Mucosa of descending colon (tissue), 3 donors: ENCODE measurements around the gene DCLK1. TPM values are rescaled to one million over a fixed set of nuclear protein-coding genes. Genes with fewer than 3 reads are reported as not detected.
"Not testable (repeated sequence)": the region's sequence is repeated elsewhere in the genome, so short reads cannot be mapped to it uniquely, and the experiment has no call there.

Experiments
- ATAC-seq: fragments of 200-7000 bp; cut with Tn5 transposase; one replicate; pipeline ENCODE4 v1.9.1; 2020; ENCODE audit warnings: mild to moderate bottlenecking, moderate library complexity
- DNase-seq, 3 donors: peaks; one replicate each; pipeline ENCODE4 v3.0.0-alpha.2; 2020
- H3K36me3 ChIP-seq: fragments of 200-600 bp; one replicate; pipeline ENCODE4 v1.8.0; 2021; ENCODE audit warnings: low read depth, mild to moderate bottlenecking
- H3K4me1 ChIP-seq: fragments of 200-600 bp; one replicate; pipeline ENCODE4 v1.8.0; 2021; ENCODE audit warnings: low read depth, mild to moderate bottlenecking
- H3K4me3 ChIP-seq: fragments of 200-600 bp; one replicate; pipeline ENCODE4 v1.8.0; 2021; ENCODE audit warnings: mild to moderate bottlenecking
- H3K9me3 ChIP-seq: fragments of 200-600 bp; one replicate; pipeline ENCODE4 v1.8.0; 2021; ENCODE audit warnings: mild to moderate bottlenecking
- CTCF ChIP-seq: fragments of 200-600 bp; IDR thresholded peaks from one replicate; pipeline ENCODE4 v1.8.0; 2022; ENCODE audit warnings: antibody characterized with exemption, mild to moderate bottlenecking
- intact Hi-C, 2 donors: fragments of 100-400 bp; cut with DNase I in 1 of 2; cut with micrococcal nuclease in 1 of 2; formaldehyde crosslinking; loops; one replicate each; pipeline versions ENCODE4 v1.11.0 to v1.11.1; 2022; cut with DNase I, micrococcal nuclease
- total RNA-seq, 3 donors: library from RNA; stranded (reverse); fragmentation: NEBNext Ultra II Directional in 2 of 3; extraction: Animal tissue kit (Norgen Biotek cat#: 25700) in 2 of 3; gene quantifications; one replicate each; pipeline versions ENCODE4 v1.2.1 to v1.2.4, GENCODE V29; 2021 to 2023
- donor health status: DM: no; HTN: no; CAD: no; lungs with moderate emphysema.
- donor health status: DM: no; HTN: no; CAD: no.
- donor health status: DM: no; HTN: yes; CAD: no.

DCLK1 gene
- total RNA-seq, 3 donors from 2014 or later: 2.6 to 17.9 (median 12.7) TPM

GRCh38 chr13:36072152-36072935, 58.8 kb downstream of the DCLK1 start:
- DNase-seq (no peak), ATAC-seq (no peak)
- no peaks in the 10 kb centered on the region for H3K4me1 ChIP-seq
- no peak for TF ChIP-seq CTCF
- no peaks in the 10 kb centered on the region for H3K9me3 ChIP-seq
- no peaks in the 10 kb centered on the region for H3K36me3 ChIP-seq
- H3K4me3 ChIP-seq: no peak overlapping the region
- intact Hi-C loops: no loop called here

- H3K9me3 ChIP-seq, H3K4me3 ChIP-seq, H3K4me1 ChIP-seq, ATAC-seq, DNase-seq, intact Hi-C loops, H3K36me3 ChIP-seq: not testable (repeated sequence)
These were observed 60.5 kb downstream of the DCLK1 start for GRCh38 chr13:36070504-36071192.

DNA sequence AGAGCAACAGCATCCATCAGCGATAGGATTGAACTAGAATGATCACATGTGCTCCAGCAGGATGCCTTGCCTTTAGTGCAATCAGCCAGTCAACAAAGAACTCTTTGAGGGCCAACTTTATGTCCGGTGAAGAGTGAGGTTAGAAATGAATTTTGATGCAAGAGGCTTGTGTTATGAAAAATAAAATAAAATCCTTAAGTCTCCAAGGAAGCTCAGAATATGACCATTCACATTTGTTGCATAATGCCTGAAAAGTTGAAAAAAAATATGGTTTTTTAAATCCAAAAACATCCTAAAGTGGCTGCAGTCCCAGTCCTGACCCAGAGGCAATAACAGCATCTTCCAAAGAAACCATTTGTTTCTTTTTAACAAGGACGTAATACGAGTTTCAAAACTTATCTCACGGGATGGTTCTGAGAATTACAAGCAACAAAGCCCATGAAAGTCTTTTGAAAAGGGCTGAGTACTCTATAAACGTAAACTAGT, 61.3 kb downstream of the DCLK1 start:
- Histone ChIP-seq H3K4me3 (no peak overlapping the region), H3K36me3 (no peaks in the 10 kb centered on the region), H3K9me3 (no peaks in the 10 kb centered on the region), H3K4me1 (no peaks in the 10 kb centered on the region)
- no peak for ATAC-seq
- intact Hi-C loops: no loop called here
- DNase-seq: no peak
- no peak for TF ChIP-seq CTCF

DNA sequence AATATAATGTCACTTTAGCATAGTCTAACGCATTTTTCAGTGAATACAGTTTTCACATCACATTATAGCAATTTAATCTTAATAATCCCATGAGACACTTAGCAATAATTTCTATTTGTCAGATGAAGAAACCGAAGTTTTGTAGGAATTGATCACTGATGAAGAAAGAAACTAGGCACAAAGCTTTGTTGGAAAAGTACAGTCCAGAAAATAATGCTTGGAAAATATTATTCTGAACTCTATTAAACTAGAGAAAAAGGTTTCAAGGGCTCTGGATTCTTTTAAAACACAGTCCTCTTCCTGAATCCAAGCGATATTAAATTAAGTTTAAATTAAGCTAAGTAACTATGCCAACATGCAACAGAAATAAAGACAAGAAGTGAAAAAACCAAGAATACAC, 62.2 kb downstream of the DCLK1 start:
- no peaks in the 10 kb centered on the region for H3K9me3 ChIP-seq
- no peaks in the 10 kb centered on the region for H3K36me3 ChIP-seq
- intact Hi-C loops: no loop called here
- no peak overlapping the region for H3K4me3 ChIP-seq
- TF ChIP-seq CTCF: no peak
- H3K4me1 ChIP-seq: no peaks in the 10 kb centered on the region
- DNase-seq: no peak
- no peak for ATAC-seq

- H3K9me3 ChIP-seq: no peaks in the 10 kb centered on the region
- ATAC-seq (no peak), DNase-seq (no peak)
- H3K36me3 ChIP-seq: no peaks in the 10 kb centered on the region
- H3K4me1 ChIP-seq: no peaks in the 10 kb centered on the region
- TF ChIP-seq CTCF: no peak
- H3K4me3 ChIP-seq: no peak overlapping the region
- intact Hi-C loops: no loop called here
These were observed 62.6 kb downstream of the DCLK1 start for GRCh38 chr13:36068566-36068965.

DNA sequence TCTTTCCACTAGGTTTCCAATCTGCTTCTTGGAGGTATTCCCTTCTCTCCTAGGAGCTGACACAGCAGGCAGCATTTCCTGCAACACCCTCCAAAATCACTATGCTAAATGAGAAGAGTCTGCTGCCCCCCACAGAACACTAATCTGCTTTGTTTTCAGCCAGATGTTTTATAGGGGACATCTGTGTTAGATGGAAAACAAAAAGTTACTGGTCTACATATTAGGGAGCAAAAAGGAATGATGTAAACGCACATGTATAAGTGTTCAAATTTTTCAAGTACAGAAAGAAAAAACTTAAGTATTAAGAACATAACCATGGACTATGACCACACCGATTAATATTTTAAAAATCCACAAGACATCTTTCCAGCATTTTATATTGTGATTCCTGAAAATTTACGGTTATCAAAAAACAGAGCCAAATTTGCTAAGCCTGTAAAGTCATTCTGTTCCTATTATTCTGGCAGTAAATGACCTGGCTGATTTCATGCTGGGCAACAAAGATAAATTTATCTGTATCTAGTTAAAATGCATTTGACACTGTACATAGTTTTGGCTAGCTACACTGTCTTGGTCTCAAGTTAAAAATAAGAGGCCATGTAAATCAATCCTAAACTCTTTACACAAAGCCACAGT, 63.3 kb downstream of the DCLK1 start:
- Histone ChIP-seq H3K36me3 (no peaks in the 10 kb centered on the region), H3K9me3 (no peaks in the 10 kb centered on the region), H3K4me1 (no peaks in the 10 kb centered on the region), H3K4me3 (no peak overlapping the region)
- no peak for ATAC-seq
- no peak for TF ChIP-seq CTCF
- no peak for DNase-seq
- intact Hi-C loops: no loop called here
